NCI-H2107 (cell line): ENCODE measurements around the gene HMCES.

Experiments
- DNase-seq: peaks from one replicate; lab custom pipeline; 2025; lab: John Stamatoyannopoulos, UW

The HMCES gene

DNA sequence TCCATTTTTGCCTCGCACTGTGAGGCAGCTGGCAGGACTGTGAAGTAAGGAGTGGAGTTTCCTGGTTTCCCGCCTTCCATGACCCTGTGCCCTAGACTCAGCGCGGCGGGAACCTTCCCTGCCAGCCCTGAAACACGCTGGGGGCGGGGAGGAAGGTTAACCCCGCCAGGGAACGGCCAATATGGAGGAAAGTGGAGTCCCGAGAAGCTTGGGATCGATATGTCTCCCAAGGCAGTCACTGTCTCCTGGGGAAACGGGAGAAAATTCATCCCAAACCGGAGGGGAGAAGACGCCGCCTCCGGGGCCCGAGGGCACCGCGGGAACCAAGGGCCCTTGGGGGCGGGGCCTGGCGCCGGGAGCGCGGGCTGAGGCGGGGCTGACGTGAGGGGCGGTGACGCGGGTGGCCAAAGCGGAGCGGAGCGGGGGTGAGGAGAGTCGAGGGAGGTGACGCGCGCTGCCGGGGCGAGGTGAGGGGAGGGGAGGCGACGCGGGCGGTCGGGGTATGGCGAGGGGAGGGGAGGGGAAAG is at the start of gene HMCES:
HMCES (plus strand) TSS at position 432 of the 527 bp plus-strand sequence. CDS start 863 bp downstream, outside the sequence.
- peak; percentile 82 for DNase-seq

- DNase-seq, result no peak
Observed at GRCh38 chr3:129228891-129229585, 49.6 kb upstream of the HMCES start.

DNA sequence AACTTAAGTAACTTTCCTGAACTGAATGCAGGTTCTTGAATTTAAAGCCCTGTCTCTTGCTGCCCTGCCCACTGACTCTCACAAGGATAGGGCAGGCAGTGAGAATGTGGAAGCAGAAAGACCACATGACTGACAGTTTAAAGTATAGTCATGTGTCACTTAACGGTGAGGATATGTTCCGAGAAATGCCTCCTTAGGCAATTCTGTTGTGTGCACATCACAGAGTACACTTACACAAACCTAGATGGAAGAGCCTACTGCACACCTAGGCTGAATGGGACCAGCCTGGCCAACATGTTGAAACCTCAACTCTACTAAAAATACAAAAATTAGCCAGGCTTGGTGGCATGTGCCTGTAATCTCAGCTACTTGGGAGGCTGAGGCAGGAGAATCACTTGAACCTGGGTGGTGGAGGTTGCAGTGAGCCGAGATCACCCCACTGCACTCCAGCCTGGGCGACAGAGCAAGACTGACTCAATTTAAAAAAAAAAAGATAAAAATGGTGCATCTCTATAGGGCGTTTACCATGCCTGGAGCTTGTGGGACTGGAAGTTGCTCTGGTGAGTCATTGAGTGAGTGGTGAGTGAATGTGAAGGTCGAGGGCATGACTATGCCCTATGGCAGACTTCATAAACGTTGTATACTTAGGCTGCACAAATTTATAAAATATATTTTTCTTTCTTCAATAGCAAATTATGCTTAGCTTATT is 48.2 kb upstream of the HMCES start:
- DNase-seq, result no peak

- no peak for DNase-seq
Observed at GRCh38 chr3:129231331-129232119, 47.1 kb upstream of the HMCES start.

DNA sequence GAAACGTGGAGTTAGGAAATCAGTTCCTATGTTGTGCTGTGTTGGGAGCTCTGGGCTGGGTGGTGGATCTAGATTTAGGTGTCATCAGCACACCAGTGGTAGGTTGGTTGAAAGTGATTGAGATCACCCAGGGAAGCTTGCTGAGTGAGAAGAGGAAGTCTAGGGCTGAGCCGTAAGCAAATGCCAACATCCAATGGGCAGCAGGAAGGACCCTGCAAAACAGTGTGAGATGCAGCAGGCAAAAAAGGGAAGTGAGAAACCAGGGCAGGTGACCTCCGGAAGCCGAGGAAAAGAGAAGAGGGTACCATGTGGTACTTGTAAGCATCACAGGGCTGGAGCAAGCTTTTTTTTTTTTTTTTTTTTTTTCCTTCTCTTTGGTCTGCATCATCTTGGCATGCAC is 45.1 kb upstream of the HMCES start:
- no peak for DNase-seq

DNA sequence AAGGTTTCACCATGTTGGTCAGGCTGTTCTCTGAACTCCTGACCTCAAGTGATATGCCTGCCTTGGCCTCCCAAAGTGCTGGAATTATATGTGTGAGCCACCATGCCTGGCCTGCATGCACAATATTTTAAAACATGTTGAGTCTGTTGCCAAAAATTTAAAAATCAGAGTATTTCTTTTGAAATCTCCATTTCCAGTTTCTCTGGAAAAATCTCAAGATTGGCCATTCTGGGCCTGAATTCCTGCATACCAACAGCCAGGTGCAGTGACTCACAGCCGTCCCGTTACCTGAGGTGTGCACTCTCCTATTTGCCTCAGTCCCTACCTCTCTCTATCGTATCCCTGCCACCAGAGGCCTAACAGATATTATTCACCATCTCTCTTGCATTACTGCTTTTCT is 44.2 kb upstream of the HMCES start:
- no peak for DNase-seq

DNA sequence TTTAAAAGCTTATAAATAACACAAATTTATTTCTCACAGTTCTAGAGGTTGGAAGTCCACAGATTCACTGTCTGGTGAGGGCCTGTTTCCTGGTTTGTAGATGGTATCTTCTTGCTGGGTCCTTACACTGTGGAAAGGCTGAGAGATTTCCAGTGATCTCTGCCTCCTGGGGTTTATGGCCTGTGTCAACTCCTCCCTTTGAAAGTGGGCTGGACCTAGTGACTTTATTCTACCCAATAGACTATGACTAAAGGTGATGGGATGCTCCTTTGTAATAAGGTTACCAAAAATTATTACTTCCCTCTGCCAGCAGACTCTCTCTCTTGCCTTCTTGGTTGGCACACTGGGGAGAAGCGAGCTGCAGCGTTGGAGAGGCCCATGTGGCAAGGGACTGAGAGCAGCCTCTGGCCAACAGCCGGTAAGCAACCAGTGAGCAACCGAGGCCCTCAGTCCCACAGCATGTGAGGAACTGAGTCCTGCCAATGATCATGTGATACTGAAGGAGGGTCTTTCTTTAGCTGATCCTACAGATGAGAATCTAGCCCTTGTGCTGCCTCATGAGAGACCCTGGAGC is 43.2 kb upstream of the HMCES start:
- no peak for DNase-seq

DNA sequence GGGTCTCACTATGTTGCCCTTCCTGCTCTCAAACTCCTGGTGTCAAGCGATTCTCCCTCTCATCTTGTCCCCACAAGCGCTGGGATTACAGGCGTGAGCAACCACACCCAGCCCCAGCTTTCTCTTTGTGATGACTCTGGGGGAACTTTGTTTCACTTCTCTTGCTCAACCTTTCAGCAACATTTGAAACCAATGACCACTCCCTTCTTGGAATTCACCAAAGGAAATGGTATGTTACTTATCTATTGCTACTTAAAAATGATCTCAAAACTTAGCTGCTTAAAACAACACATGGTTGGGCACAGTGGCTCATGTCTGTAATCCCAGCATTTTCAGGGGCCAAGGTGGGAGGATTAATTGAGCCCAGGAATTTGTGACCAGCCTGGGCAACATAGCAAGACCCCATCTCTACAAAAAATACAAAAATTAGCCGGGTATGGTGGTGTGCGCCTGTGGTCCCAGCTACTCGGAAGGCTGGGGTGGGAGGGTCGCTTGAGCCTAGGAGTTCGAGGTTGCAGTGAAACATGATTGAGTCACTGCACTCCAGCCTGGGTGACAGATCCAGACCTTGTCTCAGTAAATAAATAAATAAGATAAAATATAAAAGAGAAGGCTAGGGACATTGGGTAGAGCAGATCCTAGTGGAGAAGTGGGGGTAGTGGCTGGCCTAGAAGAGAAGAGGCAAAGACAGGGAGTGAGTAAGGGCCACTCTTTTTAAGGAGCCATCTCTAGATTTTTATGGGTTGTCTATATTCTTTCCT is 39.5 kb upstream of the HMCES start:
- DNase-seq, result no peak

DNA sequence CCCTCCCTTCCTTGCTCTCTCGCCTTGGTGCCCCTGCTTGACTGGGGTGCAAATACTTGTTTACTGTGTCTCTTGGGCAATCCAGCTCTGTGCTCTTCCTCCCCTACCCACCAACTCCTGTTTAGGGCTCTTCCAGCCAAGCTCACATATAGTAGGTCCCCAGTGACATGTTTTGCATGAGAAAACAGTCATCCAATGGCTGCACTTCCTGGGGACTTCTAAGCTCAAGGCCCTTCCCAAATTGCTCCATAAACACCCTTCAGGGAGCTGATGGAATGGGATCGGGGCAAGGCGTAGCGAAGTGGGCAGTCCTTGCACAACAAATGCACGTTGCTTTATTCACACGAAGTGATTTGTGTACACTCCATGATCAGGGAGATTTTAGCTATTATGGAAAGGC is 38.7 kb upstream of the HMCES start:
- DNase-seq, result no peak

GRCh38 chr3:129240436-129240835 is 38.2 kb upstream of the HMCES start:
- no peak for DNase-seq

DNA sequence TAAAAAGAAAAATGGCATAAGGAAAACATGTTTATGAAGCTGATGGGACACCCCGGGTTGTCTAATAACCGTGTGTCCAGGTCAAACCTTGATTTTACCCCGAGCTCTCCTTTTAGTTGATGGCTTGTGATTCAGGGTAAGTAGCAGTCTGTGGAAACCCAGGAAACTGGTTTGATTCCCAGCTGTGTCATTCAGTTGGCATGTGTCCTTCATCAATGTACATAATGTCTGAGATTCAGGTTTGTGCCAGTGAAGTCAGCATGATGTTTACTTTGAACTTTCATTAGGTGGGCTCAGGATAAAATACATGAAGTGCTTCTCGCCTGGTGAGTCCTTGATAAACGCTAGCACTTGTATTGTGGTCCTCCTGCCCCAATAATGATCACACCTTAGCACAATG is 33.5 kb upstream of the HMCES start:
- no peak for DNase-seq

DNA sequence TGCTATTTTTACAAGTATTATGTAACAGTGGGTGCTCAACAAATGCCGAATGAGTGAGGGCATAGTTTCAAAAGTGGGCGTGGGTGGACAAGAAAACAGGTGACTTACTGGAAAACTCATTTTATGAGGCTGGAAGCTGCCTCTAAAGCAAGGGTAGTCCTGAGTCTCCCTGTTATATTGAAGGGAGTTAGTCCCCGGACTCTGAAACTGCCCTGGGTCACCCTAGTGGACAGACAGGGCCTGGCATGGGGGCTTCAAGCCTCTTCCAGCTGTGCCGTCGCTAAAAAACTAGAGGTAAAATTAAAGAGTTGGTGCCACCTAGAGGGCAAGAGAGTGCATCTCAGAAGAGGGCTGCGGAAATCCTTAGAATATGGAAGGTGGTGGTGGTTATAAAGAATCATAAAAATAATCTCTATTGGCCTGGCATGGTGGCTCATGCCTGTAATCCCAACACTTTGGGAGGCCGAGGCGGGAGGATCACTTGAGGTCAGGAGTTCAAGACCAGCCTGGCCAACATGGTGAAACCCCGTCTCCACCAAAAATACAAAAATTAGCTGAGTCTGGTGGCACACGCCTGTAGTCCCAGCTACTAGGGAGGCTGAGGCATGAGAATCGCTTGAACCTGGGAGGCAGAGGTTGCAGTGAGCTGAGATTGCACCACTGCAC is 32.9 kb upstream of the HMCES start:
- peak; percentile 85 for DNase-seq

DNA sequence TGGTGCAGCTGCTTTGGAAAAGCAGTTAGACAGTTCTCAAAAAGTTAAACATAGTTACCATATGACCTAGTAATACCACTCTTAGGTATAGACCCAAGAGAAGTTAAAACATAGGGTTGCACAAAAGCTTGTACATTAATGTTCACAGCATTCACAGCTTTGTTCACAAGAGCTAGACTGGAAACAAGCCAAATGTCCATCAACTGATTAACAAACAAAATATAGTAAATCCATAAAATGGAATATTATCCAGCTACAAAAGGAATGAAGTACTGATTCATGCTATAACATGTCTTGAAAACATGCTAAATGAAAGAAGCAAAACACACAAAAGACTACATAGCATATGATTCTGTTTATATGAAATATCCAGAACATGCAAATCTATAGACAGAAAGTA is 32.0 kb upstream of the HMCES start:
- no peak for DNase-seq

- no peak for DNase-seq
Observed at GRCh38 chr3:129248286-129248979, 30.2 kb upstream of the HMCES start.

- DNase-seq, result peak; percentile 77
Observed at GRCh38 chr3:129249284-129250065, 29.2 kb upstream of the HMCES start, which contains the start of gene COPG1. Gene COPG1, plus strand, starts transcription at chr3:129249606. Its CDS starts 104 bp downstream, at chr3:129249710.

- DNase-seq, result no peak
Observed at GRCh38 chr3:129252748-129253147, 25.9 kb upstream of the HMCES start.

DNA sequence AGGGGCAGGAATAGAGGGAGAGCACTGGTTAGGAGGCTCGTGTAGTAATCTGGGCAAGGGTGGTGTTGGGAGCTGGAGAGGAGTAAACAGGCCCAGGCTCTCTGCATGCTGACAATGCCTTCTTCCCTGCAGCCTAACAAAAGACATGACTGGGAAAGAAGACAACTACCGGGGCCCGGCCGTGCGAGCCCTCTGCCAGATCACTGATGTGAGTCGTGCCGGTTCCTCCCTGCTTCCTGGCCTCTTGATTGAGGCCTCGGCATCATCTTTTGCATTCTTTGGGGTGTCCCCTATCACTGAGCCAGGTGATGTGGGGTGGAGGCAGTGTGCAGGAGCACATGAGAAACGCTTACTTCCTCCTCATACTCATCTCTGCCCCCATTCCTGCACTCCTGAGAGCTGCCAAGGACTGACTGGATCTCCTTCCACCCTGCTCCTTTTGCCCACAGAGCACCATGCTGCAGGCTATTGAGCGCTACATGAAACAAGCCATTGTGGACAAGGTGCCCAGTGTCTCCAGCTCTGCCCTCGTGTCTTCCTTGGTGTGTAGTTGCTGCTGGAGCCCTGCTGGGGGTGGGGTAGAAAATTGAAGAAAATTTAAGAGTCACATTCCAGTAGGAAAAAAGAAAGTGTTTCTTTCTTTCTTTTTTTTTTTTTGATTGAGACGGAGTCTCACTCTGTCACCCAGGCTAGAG is 24.0 kb upstream of the HMCES start:
- DNase-seq, result no peak

DNA sequence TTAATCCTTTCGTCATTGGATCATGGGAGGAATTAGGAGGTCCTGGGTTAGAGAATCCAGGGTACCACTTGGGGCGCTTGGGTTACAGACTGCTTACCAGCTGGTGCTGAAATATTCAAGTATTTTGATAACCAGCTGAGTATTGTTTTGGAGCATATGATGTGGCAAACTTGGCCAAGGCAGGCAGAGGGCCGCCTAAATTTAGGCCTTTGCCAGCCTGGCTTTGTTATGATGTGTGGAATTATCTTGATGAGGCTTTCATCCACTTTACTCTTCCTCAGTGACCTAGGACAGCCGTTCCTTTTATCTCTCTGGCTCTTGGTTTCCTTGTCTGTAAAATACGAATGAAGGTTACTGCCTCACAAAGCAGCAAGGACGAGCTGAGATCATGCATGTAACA is 22.4 kb upstream of the HMCES start:
- no peak for DNase-seq

- DNase-seq, result no peak
Observed at GRCh38 chr3:129257609-129258008, 21.1 kb upstream of the HMCES start.
